ENCODE results near the gene EIF4ENIF1.

- TF ChIP-seq, protein P1, sequence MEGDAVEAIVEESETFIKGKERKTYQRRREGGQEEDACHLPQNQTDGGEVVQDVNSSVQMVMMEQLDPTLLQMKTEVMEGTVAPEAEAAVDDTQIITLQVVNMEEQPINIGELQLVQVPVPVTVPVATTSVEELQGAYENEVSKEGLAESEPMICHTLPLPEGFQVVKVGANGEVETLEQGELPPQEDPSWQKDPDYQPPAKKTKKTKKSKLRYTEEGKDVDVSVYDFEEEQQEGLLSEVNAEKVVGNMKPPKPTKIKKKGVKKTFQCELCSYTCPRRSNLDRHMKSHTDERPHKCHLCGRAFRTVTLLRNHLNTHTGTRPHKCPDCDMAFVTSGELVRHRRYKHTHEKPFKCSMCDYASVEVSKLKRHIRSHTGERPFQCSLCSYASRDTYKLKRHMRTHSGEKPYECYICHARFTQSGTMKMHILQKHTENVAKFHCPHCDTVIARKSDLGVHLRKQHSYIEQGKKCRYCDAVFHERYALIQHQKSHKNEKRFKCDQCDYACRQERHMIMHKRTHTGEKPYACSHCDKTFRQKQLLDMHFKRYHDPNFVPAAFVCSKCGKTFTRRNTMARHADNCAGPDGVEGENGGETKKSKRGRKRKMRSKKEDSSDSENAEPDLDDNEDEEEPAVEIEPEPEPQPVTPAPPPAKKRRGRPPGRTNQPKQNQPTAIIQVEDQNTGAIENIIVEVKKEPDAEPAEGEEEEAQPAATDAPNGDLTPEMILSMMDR (IDR thresholded peaks at IDR 0.05) = no peak
- TF ChIP-seq POLR2A (IDR thresholded peaks at IDR 0.05) = no peak
Observed at GRCh38 chr22:31533374-31533773, 43.7 kb upstream of the EIF4ENIF1 start.
